T-helper 2 cell treated with Interferon-gamma antibody and Interleukin-4, amounts not matched to agents 100 ng/mL and 5 ng/mL, for 36 hours (primary cell): Measurements from ENCODE around the gene TENT5D. TPM values are rescaled to one million over a fixed set of nuclear protein-coding genes. Genes with fewer than 3 reads are reported as not detected.
"Not testable (repeated sequence)": the region's sequence is repeated elsewhere in the genome, so short reads cannot be mapped to it uniquely, and the experiment has no call there.

Experiments used
- intact Hi-C: fragments of 100-400 bp; cut with micrococcal nuclease; formaldehyde crosslinking; loops from one replicate; pipeline ENCODE4 v1.15.1; 2023
- total RNA-seq: library from RNA; stranded (reverse); gene quantifications from 2 replicates; pipeline ENCODE4 v1.2.3, GENCODE V29; 2022

TENT5D gene
- total RNA-seq: not detected in 2 replicates

GRCh38 chrX:80420147-80420546, at the start of gene TENT5D:
TSS of gene TENT5D (plus strand) at chrX:80420447. CDS start at chrX:80442540, 22,093 bp downstream.
- intact Hi-C loops: no loop called here

- intact Hi-C loops: not testable (repeated sequence)
Measured at GRCh38 chrX:80385651-80386050, 34.6 kb upstream of the TENT5D start.

GRCh38 chrX:80388206-80388605, 32.0 kb upstream of the TENT5D start:
- intact Hi-C loops: no loop called here

- intact Hi-C loops: no loop called here
Measured at GRCh38 chrX:80412042-80412441, 8.2 kb upstream of the TENT5D start.

- intact Hi-C loops: no loop called here
Measured at GRCh38 chrX:80423000-80423399, 2.8 kb downstream of the TENT5D start.

GRCh38 chrX:80423744-80424143, 3.5 kb downstream of the TENT5D start:
- intact Hi-C loops: no loop called here

- intact Hi-C loops: loop anchor here (5.0 kb wide), 1 partner anchor 146 kb away; no protein-coding TSS in a partner anchor
Measured at GRCh38 chrX:80430826-80431504, 10.7 kb downstream of the TENT5D start.

- intact Hi-C loops: loop anchor here (5.0 kb wide), 1 partner anchor 146 kb away; no protein-coding TSS in a partner anchor
Measured at GRCh38 chrX:80431505-80431832, 11.2 kb downstream of the TENT5D start.

- intact Hi-C loops: loop anchor here (5.0 kb wide), 1 partner anchor 145 kb away; no protein-coding TSS in a partner anchor
Measured at GRCh38 chrX:80432441-80432840, 12.2 kb downstream of the TENT5D start.

GRCh38 chrX:80432863-80433262, 12.6 kb downstream of the TENT5D start:
- intact Hi-C loops: loop anchor here (5.0 kb wide), 1 partner anchor 144 kb away; no protein-coding TSS in a partner anchor

- intact Hi-C loops: not testable (repeated sequence)
Measured at GRCh38 chrX:80468166-80468565, 47.9 kb downstream of the TENT5D start.

- intact Hi-C loops: no loop called here
Measured at GRCh38 chrX:80471582-80471981, 51.3 kb downstream of the TENT5D start.

- intact Hi-C loops: no loop called here
Measured at GRCh38 chrX:80485543-80485942, 65.3 kb downstream of the TENT5D start.

- intact Hi-C loops: no loop called here
Measured at GRCh38 chrX:80486299-80486698, 66.1 kb downstream of the TENT5D start.

- intact Hi-C loops: no loop called here
Measured at GRCh38 chrX:80489166-80489565, 68.9 kb downstream of the TENT5D start.
